ENCODE results near the gene NET1.
"Not testable (repeated sequence)": the region's sequence is repeated elsewhere in the genome, so short reads cannot be mapped to it uniquely, and the experiment has no call there.

NET1 gene

DNA sequence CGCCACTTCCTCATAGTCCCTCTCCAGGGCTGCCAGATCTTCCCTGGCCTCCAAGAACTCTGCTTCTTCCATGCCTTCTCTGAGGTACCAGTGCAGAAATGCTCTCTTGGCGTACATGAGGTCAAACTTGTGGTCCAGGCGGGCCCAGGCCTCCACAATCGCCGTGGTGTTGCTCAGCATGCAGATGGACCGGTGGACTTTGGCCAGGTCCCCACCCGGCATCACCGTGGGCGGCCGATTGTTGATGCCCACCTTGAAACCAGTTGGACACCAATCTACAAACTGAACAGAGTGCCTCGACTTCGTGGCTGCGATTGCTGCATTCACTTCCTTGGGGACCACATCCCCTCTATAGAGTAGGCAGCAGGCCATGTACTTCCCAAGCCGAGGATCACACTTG lies 18.8 kb upstream of the NET1 start:
- intact Hi-C loops (cut with DNase I) = no loop called here

GRCh38 chr10:5395168-5395567 lies 17.2 kb upstream of the NET1 start:
- no peak for DNase-seq

More for the DNA sequence above, 18.8 kb upstream of the NET1 start:
- DNase-seq = no peak

DNA sequence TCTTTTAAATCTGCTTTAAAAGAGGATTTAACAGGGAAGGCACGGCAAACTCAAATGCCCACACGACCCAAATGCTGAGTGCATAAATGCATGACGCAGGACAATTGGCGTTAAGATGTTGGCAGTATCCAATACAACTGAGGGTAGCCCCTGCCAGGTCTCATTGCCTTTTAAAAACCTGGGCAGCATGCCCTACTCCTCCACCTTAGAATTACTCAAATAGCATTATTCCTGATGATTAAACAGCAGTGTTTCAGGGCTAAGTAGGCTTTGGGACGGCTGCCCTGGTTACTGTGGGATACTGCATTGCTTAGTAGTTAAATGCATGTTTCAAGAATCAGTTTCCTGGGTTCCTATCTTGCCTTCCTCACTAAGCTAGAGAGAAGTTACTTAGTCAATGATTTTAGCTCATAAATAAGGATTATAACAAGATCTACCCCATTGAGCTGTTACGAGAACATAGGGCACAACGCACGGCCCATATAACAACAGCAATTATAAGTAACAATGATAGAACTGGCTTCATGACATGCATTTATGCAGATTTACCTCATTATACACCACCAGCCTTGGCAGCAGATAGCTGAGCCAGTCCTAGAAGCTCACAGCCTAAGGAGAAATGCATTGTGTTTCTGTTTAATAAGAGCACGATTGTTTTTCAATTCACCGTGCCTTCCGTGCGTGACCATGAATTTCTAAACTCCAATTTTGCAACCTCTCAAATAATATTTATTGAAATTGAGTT lies 15.6 kb upstream of the NET1 start:
- peak in 32 of 42 donors; percentile 10 to 77 (median 43) for DNase-seq
- intact Hi-C loops (cut with DNase I) = no loop called here

More at GRCh38 chr10:5395168-5395567, 17.2 kb upstream of the NET1 start:
- intact Hi-C loops (cut with DNase I) = no loop called here

DNA sequence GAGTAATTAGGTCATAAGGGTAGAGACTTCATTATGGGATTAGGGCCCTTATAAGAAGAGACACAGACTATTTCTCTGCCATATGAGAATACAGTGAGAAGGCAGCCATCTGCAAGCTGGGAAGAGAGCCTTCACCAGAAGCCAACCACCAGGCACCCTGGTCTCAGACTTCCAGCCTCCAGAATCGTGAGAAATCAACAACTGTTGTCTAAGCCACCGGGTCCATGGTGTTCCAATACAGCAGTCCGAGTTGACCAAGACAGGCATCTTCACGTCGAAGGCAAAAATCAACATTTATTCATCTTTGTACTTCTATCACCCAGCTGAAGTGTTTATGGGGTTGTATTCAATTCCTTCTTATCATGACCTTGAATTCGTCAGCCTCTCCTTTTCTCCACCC lies 13.0 kb upstream of the NET1 start:
- DNase-seq = no peak
- intact Hi-C loops (cut with DNase I) = no loop called here

GRCh38 chr10:5400468-5401240 lies 11.7 kb upstream of the NET1 start:
- DNase-seq = no peak
- intact Hi-C loops (cut with DNase I) = no loop called here

GRCh38 chr10:5402798-5403197 lies 9.6 kb upstream of the NET1 start:
- intact Hi-C loops (cut with DNase I) = no loop called here
- DNase-seq = no peak

- DNase-seq = no peak
- intact Hi-C loops (cut with DNase I) = no loop called here
Measured at GRCh38 chr10:5404208-5405041, 7.9 kb upstream of the NET1 start, which contains the start of gene TUBAL3. Gene TUBAL3 (minus strand): TSS chr10:5404828. CDS start chr10:5404792, 36 bp downstream.

DNA sequence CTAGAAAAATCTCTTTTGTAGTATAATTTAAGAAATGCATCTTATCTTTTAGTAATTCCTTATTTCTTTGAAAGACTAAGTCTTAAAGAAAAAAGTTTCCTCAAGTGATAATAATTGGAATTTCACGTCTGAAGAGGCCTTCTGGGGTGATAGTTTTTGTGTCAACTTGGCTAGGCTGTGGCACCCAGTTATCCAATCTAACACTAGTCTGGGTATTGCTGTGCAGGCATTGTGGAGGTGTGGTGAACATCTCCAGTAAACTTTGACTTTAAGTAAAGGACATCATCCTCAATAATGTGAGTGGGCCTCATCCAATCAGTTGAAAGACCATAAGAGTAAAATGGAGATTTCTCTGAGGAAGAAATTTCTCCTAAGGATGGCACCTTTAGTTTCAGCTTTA lies 5.4 kb upstream of the NET1 start:
- intact Hi-C loops (cut with DNase I) = no loop called here
- DNase-seq = no peak

DNA sequence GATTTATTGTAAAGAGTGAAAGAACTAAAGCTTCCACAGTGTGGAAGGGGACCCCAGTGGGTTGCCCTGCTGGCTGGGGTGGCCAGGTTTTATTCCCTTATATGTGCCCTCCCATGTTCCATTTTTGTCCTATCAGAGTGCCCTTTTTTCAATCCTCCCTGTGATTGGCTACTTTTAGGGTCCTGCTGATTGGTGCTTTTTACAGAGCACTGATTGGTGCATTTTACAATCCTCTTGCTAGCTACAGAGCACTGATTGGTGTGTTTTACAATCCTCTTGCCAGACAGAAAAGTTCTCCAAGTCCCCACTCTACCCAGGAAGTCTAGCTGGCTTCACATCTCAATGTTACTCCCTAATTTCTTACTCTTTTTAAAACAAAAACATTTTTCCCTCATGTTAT lies 1.6 kb upstream of the NET1 start:
- DNase-seq; intact Hi-C loops (cut with DNase I): not testable (repeated sequence)

DNA sequence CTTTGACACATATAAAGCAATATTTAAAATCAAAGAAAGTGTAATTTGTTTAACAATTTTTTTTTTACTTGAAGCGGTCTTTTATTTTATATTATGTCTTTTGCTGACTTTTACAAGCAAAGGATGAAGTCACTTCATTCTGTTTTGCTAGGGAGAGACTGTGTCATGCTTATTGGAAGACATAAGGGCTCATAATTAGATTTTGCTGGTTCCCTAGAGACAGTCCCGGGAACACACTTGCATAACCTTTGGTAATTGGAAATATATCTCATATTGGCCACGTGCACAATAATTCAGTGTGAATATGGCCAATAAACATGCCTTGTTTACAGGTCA lies 448 bp upstream of the NET1 start:
- DNase-seq = no peak
- intact Hi-C loops (cut with DNase I) = no loop called here

DNA sequence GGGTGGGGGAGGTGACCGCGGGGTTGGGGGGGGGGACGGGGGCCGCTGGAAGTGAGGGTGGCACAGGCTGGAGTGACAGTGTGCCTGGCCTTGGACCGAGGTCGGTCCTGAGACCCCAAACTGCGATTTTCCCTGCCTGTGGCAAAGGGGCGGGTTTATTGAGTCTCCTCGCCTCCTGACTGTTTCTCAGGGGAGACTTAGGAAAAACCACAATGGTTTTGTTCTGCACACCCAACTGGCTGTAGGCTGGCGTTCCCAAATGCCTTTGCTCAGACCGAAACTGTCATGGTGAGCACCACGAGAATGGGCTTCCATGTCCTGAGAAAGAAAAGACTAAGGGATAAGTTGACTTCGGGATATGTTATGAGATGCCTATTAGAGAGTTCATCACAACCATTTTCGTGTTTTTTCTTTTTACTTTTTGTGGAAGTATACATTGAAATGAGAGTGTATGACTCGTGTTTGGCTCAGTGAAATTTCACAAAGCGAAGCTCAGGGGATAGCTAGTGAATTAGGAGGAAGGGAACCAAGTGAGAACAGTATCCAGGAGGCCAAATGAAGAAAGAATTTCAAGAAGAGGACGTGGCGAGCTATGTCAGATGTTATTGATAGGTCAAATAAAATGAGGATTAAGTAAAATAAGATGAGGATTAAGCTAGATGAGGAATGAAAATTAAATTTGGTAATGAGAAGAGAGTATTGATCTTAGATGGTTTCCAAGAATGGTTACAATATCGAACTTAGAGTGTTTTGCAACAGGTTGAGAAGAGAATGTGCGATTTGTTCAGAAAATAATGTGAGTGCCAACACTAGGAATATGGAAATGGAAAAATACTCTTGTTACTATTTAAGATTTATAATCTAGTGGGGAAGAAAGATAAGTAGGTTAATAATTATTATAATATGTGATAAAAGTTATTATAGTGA lies 918 bp downstream of the NET1 start:
- intact Hi-C loops (cut with DNase I) = no loop called here

DNA sequence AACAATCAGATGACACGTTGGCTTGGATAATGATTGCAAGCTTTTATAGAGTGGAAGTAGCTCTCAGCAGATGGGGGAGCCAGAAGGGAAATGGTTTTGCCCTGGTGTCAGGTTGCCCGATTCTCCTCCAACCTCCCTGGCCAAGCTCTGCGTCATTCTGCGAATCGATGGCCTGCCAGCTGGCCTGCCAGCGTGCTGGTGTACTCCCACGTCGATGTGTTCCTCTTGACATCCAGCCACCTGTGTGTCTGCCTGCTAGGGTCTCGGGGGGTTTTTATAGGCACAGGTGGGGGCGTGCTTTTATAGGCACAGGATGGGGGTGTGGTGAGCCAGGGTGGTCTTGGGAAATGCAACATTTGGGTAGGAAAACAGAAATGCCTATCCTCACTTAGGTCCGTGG lies 4.6 kb downstream of the NET1 start:
- intact Hi-C loops (cut with DNase I) = no loop called here
- no peak for DNase-seq

More for the DNA sequence above, 918 bp downstream of the NET1 start:
- DNase-seq = peak in 18 of 42 donors; percentile 4 to 59 (median 19)

DNA sequence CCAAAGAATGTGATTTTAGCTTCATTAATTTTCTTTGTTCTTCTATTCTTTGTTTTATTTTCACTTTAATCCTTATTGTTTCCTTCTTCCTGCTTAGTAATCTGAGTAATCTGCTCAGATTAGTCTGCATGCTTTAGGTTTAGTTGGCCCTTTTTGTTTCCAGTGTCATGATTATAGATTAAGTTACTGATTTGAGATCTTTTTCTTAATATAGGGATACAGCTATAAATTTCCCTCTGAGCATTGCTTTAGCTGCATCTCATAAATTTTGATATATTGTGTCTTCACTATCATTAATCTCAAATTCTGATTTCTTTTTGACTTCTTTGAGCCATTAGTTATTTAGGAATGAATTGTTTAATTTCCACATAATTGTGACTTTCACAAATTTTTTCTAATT lies 6.2 kb downstream of the NET1 start:
- no peak for DNase-seq
- intact Hi-C loops (cut with DNase I) = no loop called here

GRCh38 chr10:5419466-5420094 lies 7.2 kb downstream of the NET1 start:
- no peak for DNase-seq
- intact Hi-C loops (cut with DNase I) = no loop called here

GRCh38 chr10:5423771-5424170 lies 11.4 kb downstream of the NET1 start:
- intact Hi-C loops (cut with DNase I) = no loop called here
- DNase-seq = no peak

DNA sequence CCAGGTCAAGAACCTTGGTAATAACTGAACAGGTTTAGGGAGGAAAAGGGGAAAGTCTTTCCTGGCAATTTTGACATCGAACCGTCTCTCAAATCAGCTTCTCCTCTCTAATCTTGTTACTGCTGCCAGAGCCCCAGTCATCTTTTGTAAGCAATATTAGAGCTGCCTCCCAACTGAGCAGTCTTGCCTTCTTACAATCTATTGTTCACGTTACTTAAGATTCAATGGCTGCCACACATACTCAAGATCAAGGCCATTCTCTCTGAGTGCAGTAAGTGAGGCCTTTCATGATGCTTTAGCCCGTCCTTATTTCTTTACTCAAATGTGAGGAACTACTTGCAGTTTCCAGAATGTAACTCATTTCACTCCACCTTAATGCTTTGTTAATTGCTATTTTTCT lies 12.4 kb downstream of the NET1 start:
- intact Hi-C loops (cut with DNase I) = no loop called here
- no peak for DNase-seq

GRCh38 chr10:5428133-5428532 lies 15.8 kb downstream of the NET1 start:
- intact Hi-C loops (cut with DNase I) = no loop called here
- no peak for DNase-seq

- DNase-seq = no peak
- intact Hi-C loops (cut with DNase I) = no loop called here
Measured at GRCh38 chr10:5433182-5433581, 20.8 kb downstream of the NET1 start.

Measured in head of caudate nucleus (tissue), 42 donors.